Measurements from ENCODE around the gene LRRC3C. TPM values are rescaled to one million over a fixed set of nuclear protein-coding genes. Genes with fewer than 3 reads are reported as not detected.
"Not testable (repeated sequence)": the region's sequence is repeated elsewhere in the genome, so short reads cannot be mapped to it uniquely, and the experiment has no call there.

LRRC3C gene, protein sequence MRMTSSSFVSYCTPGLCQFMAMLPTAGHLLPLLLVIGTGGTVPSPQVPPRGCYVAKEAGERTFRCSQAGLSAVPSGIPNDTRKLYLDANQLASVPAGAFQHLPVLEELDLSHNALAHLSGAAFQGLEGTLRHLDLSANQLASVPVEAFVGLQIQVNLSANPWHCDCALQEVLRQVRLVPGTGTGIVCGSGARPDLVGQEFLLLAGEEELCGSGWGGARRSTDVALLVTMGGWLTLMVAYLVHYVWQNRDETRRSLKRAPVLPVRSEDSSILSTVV
- total RNA-seq (not detected), polyA plus RNA-seq (not detected)
- long read RNA-seq, donor 1, partial matches to known transcripts, result 0 of 1 reads
- long read RNA-seq, donor 1, other reads (novel, unspliced or antisense), result 1 of 1 reads
- long read RNA-seq, donor 2, result 0 reads

DNA sequence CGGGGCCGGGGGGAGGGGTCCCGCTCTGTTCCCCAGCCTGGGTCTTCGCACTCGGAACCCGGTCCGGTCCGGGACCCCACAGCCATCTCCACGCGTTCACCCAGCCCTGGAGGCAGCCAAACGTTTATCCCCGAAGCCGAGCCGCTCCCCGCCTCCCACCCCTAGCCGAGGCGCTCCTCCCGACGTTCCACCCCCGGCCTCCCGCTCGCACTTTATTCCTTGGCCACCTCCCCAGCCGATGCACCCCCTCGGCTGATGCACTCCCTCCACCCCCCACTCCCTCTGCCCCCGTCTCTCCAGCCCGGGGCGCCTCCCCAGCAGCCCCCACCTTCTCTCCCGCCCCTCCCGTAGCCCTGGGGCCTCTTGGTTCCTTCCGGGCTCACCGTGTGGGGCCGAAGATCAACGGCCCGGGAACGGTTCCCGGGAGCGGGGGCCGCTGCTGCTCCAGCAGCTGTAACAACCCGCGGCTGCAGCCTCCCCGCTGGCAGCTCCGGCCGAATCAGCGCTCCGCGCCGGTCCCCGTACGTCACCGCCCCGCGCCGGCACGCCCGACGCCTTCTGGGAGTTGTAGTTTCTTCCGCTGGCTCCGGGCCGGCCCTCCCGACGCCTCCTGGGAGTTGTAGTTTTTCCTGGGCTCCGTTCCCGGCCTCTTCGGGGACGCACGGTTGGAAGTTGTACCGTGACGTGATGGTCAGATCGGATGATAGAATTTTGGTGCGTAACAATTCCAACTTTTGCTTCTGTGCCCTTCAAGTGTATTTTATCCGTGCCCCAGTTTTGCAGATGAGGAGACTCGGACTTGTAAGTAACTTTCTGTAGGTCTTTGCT, at the start of gene LRRC3C, which contains the start of gene ORMDL3:
TSS of gene LRRC3C (plus strand) at position 632 of the 828 bp plus-strand sequence. CDS start 13,792 bp downstream, outside the sequence.
TSS of gene ORMDL3 (minus strand) at position 501 of the 828 bp plus-strand sequence. CDS start 3,398 bp downstream, outside the sequence.
- intact Hi-C loops (cut with DNase I), result loop anchor here in 1 of 2 donors (5.0 kb wide), 1 partner anchor 50 kb away; no protein-coding TSS in a partner anchor
- peak; percentile 96 for ATAC-seq (ENCODE audit: low FRiP score)
- H3K27me3 ChIP-seq (ENCODE audit: control insufficient read depth in 1 of 2, insufficient read depth in 2 of 2, low read length in 1 of 2), result no peaks in the 10 kb centered on the region
- H3K4me1 ChIP-seq (ENCODE audit: control insufficient read depth in 1 of 2, insufficient read depth in 2 of 2, low read length in 2 of 2), result peaks cover 3 to 6% of the 10 kb centered on the region in 2 donors
- 1% methylated on average over 43 to 72 of the region's 72 CpGs for WGBS, 2 donors
- H3K36me3 ChIP-seq (ENCODE audit: control insufficient read depth in 1 of 2, insufficient read depth in 2 of 2, low read length in 1 of 2), result peaks cover 0 to 7% of the 10 kb centered on the region in 2 donors
- DNase-seq, result peak; percentile 96 to 98
- H3K27ac ChIP-seq (ENCODE audit: low read depth in 1 of 2, low read length in 2 of 2), result peak within 1 kb of the TSS; percentile 99 to 100
- H3K4me3 ChIP-seq (ENCODE audit: low read length in 2 of 2), result peak within 1 kb of the TSS; percentile 76 to 97
- no peaks in the 10 kb centered on the region for H3K9me3 ChIP-seq (ENCODE audit: control insufficient read depth, low read length)

DNA sequence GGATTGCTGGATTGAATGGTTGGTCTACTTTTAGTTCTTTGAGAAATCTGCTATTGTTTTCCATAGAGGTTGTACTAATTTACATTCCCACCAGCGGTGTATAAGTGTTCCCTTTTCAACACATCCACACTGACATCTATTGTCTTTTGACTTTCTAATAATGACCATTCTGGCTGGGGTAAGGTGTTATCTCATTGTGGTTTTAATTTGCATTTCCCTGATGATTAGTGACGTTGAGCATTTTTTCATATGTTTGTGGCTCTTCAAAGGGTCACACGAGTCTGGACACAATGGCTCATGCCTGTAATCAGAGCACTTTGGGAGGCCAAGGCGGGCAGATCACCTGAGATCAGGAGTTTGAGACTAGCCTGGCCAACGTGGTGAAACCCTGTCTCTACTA, 41.4 kb upstream of the LRRC3C start:
- H3K4me1 ChIP-seq (ENCODE audit: control insufficient read depth in 1 of 2, insufficient read depth in 2 of 2, low read length in 2 of 2); H3K27me3 ChIP-seq (ENCODE audit: control insufficient read depth in 1 of 2, insufficient read depth in 2 of 2, low read length in 1 of 2); H3K4me3 ChIP-seq (ENCODE audit: low read length in 2 of 2); DNase-seq; H3K27ac ChIP-seq (ENCODE audit: low read depth in 1 of 2, low read length in 2 of 2); H3K9me3 ChIP-seq (ENCODE audit: control insufficient read depth, low read length); ATAC-seq (ENCODE audit: low FRiP score); intact Hi-C loops (cut with DNase I); H3K36me3 ChIP-seq (ENCODE audit: control insufficient read depth in 1 of 2, insufficient read depth in 2 of 2, low read length in 1 of 2): not testable (repeated sequence)
- WGBS, 2 donors, result 71 to 77% methylated on average over 5 of the region's 5 CpGs

DNA sequence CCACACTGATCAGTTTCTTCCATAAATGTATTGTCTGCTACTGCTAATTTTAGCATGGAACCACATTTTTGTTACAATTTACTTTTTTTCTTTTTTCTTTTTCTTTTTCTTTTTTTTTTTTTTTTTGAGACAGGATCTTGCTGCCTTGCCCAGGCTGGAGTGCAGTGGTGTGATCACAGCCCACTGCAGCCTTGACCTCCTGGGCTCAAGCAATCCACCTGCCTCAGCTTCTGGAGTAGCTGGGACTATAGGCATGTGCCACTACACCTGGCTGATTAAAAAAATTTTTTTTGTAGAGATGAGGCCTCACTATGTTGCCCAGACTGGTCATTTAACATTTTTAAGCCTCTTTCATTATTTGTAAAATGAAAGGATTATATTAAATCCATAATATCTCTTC, 40.5 kb upstream of the LRRC3C start:
- ATAC-seq (ENCODE audit: low FRiP score) (no peak), DNase-seq (no peak)
- intact Hi-C loops (cut with DNase I), result no loop called here
- H3K9me3 ChIP-seq (ENCODE audit: control insufficient read depth, low read length), result peaks cover 3% of the 10 kb centered on the region
- no peak overlapping the region for H3K4me3 ChIP-seq (ENCODE audit: low read length in 2 of 2)
- no peaks in the 10 kb centered on the region for H3K4me1 ChIP-seq (ENCODE audit: control insufficient read depth in 1 of 2, insufficient read depth in 2 of 2, low read length in 2 of 2)
- H3K27ac ChIP-seq (ENCODE audit: low read depth in 1 of 2, low read length in 2 of 2), result no peak overlapping the region
- H3K36me3 ChIP-seq (ENCODE audit: control insufficient read depth in 1 of 2, insufficient read depth in 2 of 2, low read length in 1 of 2), result no peaks in the 10 kb centered on the region
- no peaks in the 10 kb centered on the region for H3K27me3 ChIP-seq (ENCODE audit: control insufficient read depth in 1 of 2, insufficient read depth in 2 of 2, low read length in 1 of 2)

DNA sequence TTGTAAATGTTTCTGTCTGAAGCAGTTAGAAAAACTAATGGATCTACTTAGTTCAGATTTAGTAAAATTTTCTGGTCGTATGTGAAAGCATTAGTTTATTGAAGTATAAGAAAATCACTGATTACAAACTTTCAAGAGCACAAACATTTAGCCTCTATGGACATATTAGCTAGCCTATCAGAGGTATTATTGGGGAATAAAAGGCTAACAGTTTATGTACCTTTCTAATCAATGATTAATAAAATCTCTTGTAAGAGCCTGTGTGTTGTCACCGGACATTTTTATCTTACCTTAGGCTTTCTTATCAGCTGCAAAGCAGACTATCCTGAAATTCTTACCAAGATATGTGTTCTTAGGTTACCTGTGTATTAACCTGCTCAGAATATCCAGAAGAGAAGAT, 38.3 kb upstream of the LRRC3C start:
- H3K9me3 ChIP-seq (ENCODE audit: control insufficient read depth, low read length), result peaks cover 3% of the 10 kb centered on the region
- no peak for ATAC-seq (ENCODE audit: low FRiP score)
- no peak for DNase-seq
- 26 to 51% methylated on average over 2 of the region's 2 CpGs for WGBS, 2 donors
- H3K4me3 ChIP-seq (ENCODE audit: low read length in 2 of 2), result no peak overlapping the region
- H3K27ac ChIP-seq (ENCODE audit: low read depth in 1 of 2, low read length in 2 of 2), result no peak overlapping the region
- intact Hi-C loops (cut with DNase I), result no loop called here
- peaks cover 0 to 2% of the 10 kb centered on the region in 2 donors for H3K27me3 ChIP-seq (ENCODE audit: control insufficient read depth in 1 of 2, insufficient read depth in 2 of 2, low read length in 1 of 2)
- H3K4me1 ChIP-seq (ENCODE audit: control insufficient read depth in 1 of 2, insufficient read depth in 2 of 2, low read length in 2 of 2), result no peaks in the 10 kb centered on the region
- no peaks in the 10 kb centered on the region for H3K36me3 ChIP-seq (ENCODE audit: control insufficient read depth in 1 of 2, insufficient read depth in 2 of 2, low read length in 1 of 2)

DNA sequence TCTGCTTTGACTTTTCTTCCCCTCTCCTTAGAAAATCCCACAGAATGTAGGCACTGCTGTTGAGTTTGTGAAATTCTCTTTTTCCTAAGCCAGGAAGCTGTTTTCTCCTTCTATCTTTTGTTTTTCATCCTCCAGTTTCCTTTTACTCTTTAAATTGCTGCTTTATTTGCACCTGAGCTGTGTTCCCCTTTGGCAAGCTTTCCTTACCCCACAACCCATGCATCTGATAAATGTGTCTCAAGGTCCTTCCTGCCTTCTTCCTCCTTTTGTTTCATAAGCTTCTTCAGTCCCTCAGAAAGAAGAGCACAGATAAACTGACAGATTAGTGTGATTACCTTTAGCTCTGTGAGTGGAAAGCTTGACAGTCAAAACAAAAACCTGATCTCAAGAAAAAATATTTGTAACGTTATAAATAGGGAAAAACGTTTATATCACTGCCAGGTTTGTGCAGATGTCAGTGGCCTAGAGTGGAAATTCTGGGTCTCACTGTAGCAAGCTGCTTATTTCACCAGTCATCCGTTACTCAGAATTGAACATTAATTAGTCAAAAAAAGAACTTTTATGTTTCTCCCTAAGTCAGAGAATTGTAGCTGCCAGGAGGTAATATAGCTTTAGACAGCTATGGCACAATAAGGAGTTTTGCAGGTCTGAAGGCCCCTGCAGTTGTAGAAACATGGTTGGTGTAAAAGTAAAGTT, 32.7 kb upstream of the LRRC3C start:
- Histone ChIP-seq H3K9me3 (ENCODE audit: control insufficient read depth, low read length) (peaks cover 3% of the 10 kb centered on the region), H3K27ac (ENCODE audit: low read depth in 1 of 2, low read length in 2 of 2) (no peak overlapping the region), H3K27me3 (ENCODE audit: control insufficient read depth in 1 of 2, insufficient read depth in 2 of 2, low read length in 1 of 2) (peaks cover 0 to 2% of the 10 kb centered on the region in 2 donors), H3K36me3 (ENCODE audit: control insufficient read depth in 1 of 2, insufficient read depth in 2 of 2, low read length in 1 of 2) (no peaks in the 10 kb centered on the region), H3K4me3 (ENCODE audit: low read length in 2 of 2) (no peak overlapping the region), H3K4me1 (ENCODE audit: control insufficient read depth in 1 of 2, insufficient read depth in 2 of 2, low read length in 2 of 2) (no peaks in the 10 kb centered on the region)
- no peak for ATAC-seq (ENCODE audit: low FRiP score)
- intact Hi-C loops (cut with DNase I), result no loop called here
- no peak for DNase-seq
- WGBS, 2 donors, result 26 to 34% methylated on average over 3 of the region's 3 CpGs

DNA sequence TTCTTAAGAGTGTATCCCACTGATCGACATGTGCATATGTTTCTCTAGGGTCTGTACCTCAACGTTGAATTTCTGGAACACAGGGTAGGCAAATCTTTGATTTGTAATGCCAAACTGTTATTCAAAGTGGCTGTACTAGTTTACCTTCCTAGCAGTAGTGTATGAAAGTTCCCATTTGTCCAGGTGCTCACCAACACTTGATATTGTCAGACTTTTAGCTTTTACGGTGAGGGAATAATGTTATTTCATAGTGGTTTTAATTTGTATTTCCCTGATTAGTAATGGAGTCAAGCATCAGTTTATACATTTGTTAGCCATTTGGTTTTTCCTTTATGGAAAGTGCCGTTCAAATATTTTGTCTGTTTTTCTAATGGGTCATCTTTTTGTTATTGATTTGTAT, 29.4 kb upstream of the LRRC3C start:
- intact Hi-C loops (cut with DNase I), result no loop called here
- no peak overlapping the region for H3K27ac ChIP-seq (ENCODE audit: low read depth in 1 of 2, low read length in 2 of 2)
- H3K9me3 ChIP-seq (ENCODE audit: control insufficient read depth, low read length), result no peaks in the 10 kb centered on the region
- DNase-seq (no peak), ATAC-seq (ENCODE audit: low FRiP score) (no peak)
- H3K27me3 ChIP-seq (ENCODE audit: control insufficient read depth in 1 of 2, insufficient read depth in 2 of 2, low read length in 1 of 2), result no peaks in the 10 kb centered on the region
- no peaks in the 10 kb centered on the region for H3K36me3 ChIP-seq (ENCODE audit: control insufficient read depth in 1 of 2, insufficient read depth in 2 of 2, low read length in 1 of 2)
- no peaks in the 10 kb centered on the region for H3K4me1 ChIP-seq (ENCODE audit: control insufficient read depth in 1 of 2, insufficient read depth in 2 of 2, low read length in 2 of 2)
- WGBS, 2 donors, result 92 to 94% methylated on average over 4 of the region's 4 CpGs
- H3K4me3 ChIP-seq (ENCODE audit: low read length in 2 of 2), result no peak overlapping the region

DNA sequence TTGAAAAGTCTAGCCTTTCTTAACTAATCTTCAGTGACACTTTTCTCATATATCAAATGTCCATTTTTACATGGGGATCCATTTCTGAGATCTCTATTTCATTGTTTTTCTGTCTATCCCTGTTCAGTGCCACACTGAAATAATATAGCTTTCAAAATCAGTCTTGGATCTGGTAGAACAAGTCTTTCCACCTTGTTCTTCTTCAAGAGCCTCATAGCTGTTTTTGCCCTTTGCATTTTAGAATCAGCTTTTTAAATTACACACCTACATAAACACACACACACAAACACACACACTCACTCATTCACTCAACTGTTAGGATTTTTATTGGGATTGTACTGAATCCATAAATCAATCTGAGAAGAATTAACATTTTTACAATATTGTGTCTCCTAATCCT, 28.3 kb upstream of the LRRC3C start:
- Histone ChIP-seq H3K4me3 (ENCODE audit: low read length in 2 of 2) (no peak overlapping the region), H3K9me3 (ENCODE audit: control insufficient read depth, low read length) (no peaks in the 10 kb centered on the region), H3K27ac (ENCODE audit: low read depth in 1 of 2, low read length in 2 of 2) (no peak overlapping the region), H3K27me3 (ENCODE audit: control insufficient read depth in 1 of 2, insufficient read depth in 2 of 2, low read length in 1 of 2) (no peaks in the 10 kb centered on the region), H3K36me3 (ENCODE audit: control insufficient read depth in 1 of 2, insufficient read depth in 2 of 2, low read length in 1 of 2) (no peaks in the 10 kb centered on the region), H3K4me1 (ENCODE audit: control insufficient read depth in 1 of 2, insufficient read depth in 2 of 2, low read length in 2 of 2) (no peaks in the 10 kb centered on the region)
- no peak for DNase-seq
- ATAC-seq (ENCODE audit: low FRiP score), result no peak
- intact Hi-C loops (cut with DNase I), result no loop called here

DNA sequence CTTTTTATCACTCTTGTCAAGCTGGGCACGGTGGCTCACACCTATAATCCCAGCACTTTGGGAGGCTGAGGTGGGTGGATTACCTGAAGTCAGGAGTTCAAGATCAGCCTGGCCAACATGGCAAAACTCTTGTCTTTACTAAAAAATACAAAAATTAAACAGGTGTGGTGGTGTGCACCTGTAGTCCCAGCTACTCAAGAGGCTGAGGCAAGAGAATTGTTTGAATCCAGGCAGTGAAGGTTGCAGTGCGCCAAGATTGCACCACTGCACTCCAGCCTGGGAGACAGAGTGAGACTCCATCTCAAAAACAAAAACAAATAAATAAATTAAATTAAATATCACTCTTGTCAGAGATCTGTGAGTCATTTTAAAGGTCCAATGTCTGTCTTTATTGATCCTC, 25.5 kb upstream of the LRRC3C start:
- H3K36me3 ChIP-seq (ENCODE audit: control insufficient read depth in 1 of 2, insufficient read depth in 2 of 2, low read length in 1 of 2); intact Hi-C loops (cut with DNase I); H3K27me3 ChIP-seq (ENCODE audit: control insufficient read depth in 1 of 2, insufficient read depth in 2 of 2, low read length in 1 of 2); ATAC-seq (ENCODE audit: low FRiP score); H3K27ac ChIP-seq (ENCODE audit: low read depth in 1 of 2, low read length in 2 of 2); DNase-seq; H3K4me3 ChIP-seq (ENCODE audit: low read length in 2 of 2); H3K9me3 ChIP-seq (ENCODE audit: control insufficient read depth, low read length); H3K4me1 ChIP-seq (ENCODE audit: control insufficient read depth in 1 of 2, insufficient read depth in 2 of 2, low read length in 2 of 2): not testable (repeated sequence)
- 86 to 93% methylated on average over 2 of the region's 2 CpGs for WGBS, 2 donors

Measured in aorta (tissue), 5 donors.